Lower leg skin (tissue), 4 donors: Measurements from ENCODE around the gene TMEM222. TPM values are rescaled to one million over a fixed set of nuclear protein-coding genes. Genes with fewer than 3 reads are reported as not detected.
"Not testable (repeated sequence)": the region's sequence is repeated elsewhere in the genome, so short reads cannot be mapped to it uniquely, and the experiment has no call there.

Experiments used
- DNase-seq, 2 donors: peaks; one replicate each; pipeline ENCODE4 v3.0.0-alpha.2; 2019; ENCODE audit warnings: low spot score in 2 of 2
- H3K4me3 ChIP-seq: fragments of 200-600 bp; sonication (generic); 2 replicates; pipeline ENCODE4 v1.5.1; 2017; ENCODE audit warnings: mild to moderate bottlenecking, low read depth; ENCODE audit not compliant: poor library complexity, severe bottlenecking
- POLR2A ChIP-seq, 2 donors: fragments of 450-650 bp; IDR thresholded peaks; one replicate each; pipeline ENCODE4 v1.6.1; 2016 to 2017; ENCODE audit warnings: antibody characterized with exemption in 2 of 2, mild to moderate bottlenecking in 1 of 2, moderate library complexity in 1 of 2
- WGBS, 2 donors: methylation state at CpG; one replicate each; pipeline ENCODE4 v1.1.5; 2018; 5-methylcytosine and 5-hydroxymethylcytosine counted together
- intact Hi-C: fragments of 100-400 bp; cut with DNase I; formaldehyde crosslinking; loops from one replicate; pipeline ENCODE4 v1.15.0; 2023; ENCODE audit warnings: low total_unique reads
- total RNA-seq, 4 donors: library from RNA; depleted of rRNA; stranded (reverse); fragments of >200 nt; gene quantifications; one replicate each; pipeline ENCODE4 v1.1.0, GENCODE V29; 2016
- TF ChIP-seq, protein P1 (sequence below), 3 donors: fragments of 450-650 bp; IDR thresholded peaks; one replicate each; pipeline ENCODE4 v1.5.1; 2016; ENCODE audit warnings: antibody characterized with exemption in 3 of 3, mild to moderate bottlenecking in 3 of 3, moderate library complexity in 2 of 3

TMEM222 gene, protein sequence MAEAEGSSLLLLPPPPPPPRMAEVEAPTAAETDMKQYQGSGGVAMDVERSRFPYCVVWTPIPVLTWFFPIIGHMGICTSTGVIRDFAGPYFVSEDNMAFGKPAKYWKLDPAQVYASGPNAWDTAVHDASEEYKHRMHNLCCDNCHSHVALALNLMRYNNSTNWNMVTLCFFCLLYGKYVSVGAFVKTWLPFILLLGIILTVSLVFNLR
- 10 to 100 TPM; 24.3 to 35.2 (median 28.7) TPM for total RNA-seq

DNA sequence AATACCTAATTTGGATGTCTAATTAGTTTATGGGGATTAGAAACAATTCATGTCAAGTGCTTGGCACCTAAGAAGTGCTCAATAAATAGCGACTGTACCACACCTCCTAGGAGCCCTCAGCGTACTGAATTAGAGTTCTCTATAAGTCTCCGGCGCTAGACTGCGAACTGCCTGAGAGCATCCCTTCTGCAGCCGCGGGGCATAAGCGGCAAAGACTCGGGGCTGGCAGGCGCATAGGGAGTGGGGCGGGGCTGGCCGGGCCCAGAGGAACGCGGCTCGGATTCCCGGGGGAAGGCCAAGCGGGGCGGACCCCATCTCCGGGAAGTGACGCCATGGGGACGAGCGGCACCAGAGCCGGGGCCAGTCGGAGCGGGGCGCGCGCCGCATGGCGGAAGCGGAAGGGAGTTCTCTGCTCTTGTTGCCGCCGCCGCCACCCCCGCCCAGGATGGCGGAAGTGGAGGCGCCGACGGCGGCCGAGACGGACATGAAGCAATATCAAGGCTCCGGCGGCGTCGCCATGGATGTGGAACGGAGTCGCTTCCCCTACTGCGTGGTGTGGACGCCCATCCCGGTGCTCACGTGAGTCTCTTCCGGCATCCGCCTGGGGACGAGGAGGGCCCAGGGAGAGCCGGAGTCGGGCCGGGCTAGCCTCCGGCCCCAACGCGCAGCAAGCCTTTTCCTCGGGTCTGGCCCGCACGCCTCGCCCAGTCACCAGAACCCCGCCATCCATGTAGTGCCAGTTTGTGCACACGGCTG lies at the start of gene TMEM222:
TSS of gene TMEM222 (plus strand) at position 351 of the 756 bp plus-strand sequence. CDS start at position 386, 35 bp downstream.
- 1% methylated on average over 27 to 56 of the region's 67 CpGs for WGBS, 2 donors
- peak within 1 kb of the TSS; percentile 91 for H3K4me3 ChIP-seq
- intact Hi-C loops, result no loop called here

DNA sequence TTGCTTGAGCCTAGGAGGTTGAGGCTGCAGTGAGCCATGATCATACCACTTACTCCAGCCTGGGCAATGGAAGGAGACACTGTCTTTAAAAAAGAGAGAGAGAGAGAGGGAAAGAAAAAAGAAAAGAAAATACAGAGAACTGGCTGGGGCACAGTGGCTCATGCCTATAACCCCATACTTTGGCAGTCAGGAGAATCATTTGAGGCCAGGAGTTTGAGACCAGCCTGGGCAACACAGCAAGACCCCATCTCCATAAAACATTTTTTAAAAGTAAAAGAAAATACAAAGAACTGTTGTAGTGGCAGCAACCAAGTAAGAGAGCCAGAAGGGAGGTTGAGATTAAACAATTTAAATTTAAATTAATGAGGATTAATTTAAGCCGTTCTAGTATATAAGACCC lies 47.8 kb upstream of the TMEM222 start:
- DNase-seq, result no peak
- intact Hi-C loops, result no loop called here
- H3K4me3 ChIP-seq, result no peak overlapping the region
- WGBS, 2 donors, result 73 to 81% methylated on average over 1 of the region's 1 CpG
- TF ChIP-seq POLR2A (IDR thresholded peaks at IDR 0.05), result no peak
- TF ChIP-seq, protein P1, sequence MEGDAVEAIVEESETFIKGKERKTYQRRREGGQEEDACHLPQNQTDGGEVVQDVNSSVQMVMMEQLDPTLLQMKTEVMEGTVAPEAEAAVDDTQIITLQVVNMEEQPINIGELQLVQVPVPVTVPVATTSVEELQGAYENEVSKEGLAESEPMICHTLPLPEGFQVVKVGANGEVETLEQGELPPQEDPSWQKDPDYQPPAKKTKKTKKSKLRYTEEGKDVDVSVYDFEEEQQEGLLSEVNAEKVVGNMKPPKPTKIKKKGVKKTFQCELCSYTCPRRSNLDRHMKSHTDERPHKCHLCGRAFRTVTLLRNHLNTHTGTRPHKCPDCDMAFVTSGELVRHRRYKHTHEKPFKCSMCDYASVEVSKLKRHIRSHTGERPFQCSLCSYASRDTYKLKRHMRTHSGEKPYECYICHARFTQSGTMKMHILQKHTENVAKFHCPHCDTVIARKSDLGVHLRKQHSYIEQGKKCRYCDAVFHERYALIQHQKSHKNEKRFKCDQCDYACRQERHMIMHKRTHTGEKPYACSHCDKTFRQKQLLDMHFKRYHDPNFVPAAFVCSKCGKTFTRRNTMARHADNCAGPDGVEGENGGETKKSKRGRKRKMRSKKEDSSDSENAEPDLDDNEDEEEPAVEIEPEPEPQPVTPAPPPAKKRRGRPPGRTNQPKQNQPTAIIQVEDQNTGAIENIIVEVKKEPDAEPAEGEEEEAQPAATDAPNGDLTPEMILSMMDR (IDR thresholded peaks at IDR 0.05), result no peak

More for the DNA sequence above, at the start of gene TMEM222:
- DNase-seq, result peak; percentile 95 to 99
- TF ChIP-seq POLR2A (IDR thresholded peaks at IDR 0.05), result no peak
- TF ChIP-seq, protein P1 (IDR thresholded peaks at IDR 0.05), result peak in 1 of 3 donors; percentile 67

DNA sequence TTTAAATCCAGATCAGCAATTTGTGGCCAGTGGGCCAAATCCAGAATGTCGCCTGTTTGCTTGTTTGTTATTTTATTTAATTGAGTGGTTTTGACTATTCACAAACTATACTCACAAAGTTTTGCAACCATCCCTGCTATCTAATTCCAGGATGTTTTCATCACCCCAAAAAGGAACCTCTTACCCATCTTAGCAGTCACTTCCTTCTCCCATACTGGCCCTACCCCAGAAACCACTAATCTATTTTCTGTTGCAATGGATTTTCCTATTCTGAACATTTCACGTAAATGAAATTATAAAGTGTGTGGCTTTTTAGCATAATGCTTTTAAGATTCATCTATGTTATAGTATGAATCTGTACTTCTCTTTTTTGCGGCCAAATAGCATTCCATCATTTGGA lies 46.3 kb upstream of the TMEM222 start:
- no peak for TF ChIP-seq POLR2A (IDR thresholded peaks at IDR 0.05)
- TF ChIP-seq, protein P1 (IDR thresholded peaks at IDR 0.05), result no peak
- 60% methylated on average over 3 of the region's 3 CpGs for WGBS, 2 donors
- intact Hi-C loops, result no loop called here
- DNase-seq, result no peak
- H3K4me3 ChIP-seq, result no peak overlapping the region

DNA sequence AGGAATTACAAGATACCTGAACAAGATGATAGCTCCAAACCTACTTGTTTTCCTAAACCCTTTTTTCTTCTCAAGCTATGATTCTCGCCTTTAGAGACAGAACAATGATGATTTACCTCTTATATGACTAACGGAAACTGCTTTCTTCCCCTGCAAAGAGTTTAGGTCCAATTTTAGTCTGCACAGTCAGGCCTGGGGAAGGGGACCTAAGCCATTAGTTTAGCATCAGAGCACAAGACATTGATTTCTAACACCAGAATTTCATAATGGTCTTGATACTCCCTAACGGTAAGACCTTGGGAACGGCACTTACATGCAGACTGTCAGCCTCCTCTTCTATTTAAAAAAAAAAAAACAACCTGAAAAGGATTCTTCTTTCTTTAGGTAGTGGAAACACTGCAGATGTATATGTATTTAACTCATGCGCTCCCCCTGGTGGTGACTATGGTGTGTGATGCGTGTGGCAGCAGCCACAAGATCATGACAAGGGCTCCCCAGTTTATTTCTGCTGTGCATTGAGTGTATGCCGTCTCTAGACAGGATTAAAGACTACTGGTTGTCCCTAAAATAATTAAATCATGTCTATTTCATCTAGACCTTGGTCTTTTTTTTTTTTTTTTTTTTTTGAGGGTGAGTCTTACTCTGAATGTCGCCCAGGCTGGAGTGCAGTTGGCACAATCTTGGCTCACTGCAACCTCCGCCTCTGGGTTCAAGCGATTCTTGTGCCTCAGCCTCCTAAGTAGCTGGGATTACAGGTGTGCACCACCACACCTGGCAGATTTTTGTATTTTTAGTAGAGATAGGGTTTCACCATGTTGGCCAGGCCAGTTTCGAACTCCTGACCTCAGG lies 37.3 kb upstream of the TMEM222 start:
- intact Hi-C loops, result loop anchor here (5.0 kb wide), 2 partner anchors 87 to 182 kb away; no protein-coding TSS in a partner anchor
- no peak overlapping the region for H3K4me3 ChIP-seq
- TF ChIP-seq, protein P1 (IDR thresholded peaks at IDR 0.05), result peak in 1 of 3 donors; percentile 35
- TF ChIP-seq POLR2A (IDR thresholded peaks at IDR 0.05), result no peak
- peak; percentile 83 to 92 for DNase-seq
- WGBS, 2 donors, result 47% methylated on average over 11 of the region's 11 CpGs

DNA sequence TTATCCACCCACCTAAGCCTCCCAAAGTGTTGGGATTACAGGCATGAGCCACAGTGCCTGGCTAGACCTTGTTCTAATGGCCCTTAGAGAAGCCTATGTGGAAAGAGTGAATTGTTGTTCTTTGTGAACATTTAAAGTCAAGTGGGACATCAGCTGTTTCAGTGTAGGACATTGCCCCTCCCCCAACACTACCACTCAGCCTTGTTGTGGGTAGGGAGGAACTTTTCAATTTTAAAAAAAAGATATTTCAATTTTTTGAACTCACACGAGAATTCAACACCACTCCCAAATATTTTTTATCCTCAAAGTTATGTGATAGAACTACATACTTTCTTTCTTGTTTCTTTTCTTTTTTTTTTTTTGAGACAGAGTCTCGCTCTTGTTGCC lies 36.7 kb upstream of the TMEM222 start:
- TF ChIP-seq, protein P1 (IDR thresholded peaks at IDR 0.05), result no peak
- no peak for TF ChIP-seq POLR2A (IDR thresholded peaks at IDR 0.05)
- WGBS, 2 donors, result 71 to 73% methylated on average over 2 of the region's 2 CpGs
- DNase-seq, result peak in 1 of 2 donors; percentile 67
- intact Hi-C loops, result no loop called here
- no peak overlapping the region for H3K4me3 ChIP-seq

DNA sequence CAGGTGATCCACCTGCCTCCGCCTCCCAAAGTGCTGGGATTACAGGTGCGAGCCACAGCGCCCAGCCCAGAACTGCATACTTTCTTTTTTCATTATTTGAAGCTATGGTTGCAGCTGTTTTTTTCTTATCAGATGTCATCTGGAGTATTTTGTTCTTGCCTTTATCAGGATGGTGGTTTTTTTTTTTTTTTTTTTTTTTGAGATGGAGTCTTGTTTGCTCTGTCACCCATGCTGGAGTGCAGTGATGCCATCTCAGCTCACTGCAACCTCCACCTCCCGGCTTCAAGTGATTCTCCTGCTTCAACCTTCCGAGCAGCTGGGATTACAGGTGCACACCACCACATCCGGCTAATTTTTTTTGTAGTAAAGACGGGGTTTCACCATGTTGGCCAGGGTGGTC lies 36.1 kb upstream of the TMEM222 start:
- DNase-seq, result peak in 1 of 2 donors; percentile 3
- WGBS, 2 donors, result 90% methylated on average over 7 of the region's 7 CpGs
- H3K4me3 ChIP-seq, intact Hi-C loops: not testable (repeated sequence)

DNA sequence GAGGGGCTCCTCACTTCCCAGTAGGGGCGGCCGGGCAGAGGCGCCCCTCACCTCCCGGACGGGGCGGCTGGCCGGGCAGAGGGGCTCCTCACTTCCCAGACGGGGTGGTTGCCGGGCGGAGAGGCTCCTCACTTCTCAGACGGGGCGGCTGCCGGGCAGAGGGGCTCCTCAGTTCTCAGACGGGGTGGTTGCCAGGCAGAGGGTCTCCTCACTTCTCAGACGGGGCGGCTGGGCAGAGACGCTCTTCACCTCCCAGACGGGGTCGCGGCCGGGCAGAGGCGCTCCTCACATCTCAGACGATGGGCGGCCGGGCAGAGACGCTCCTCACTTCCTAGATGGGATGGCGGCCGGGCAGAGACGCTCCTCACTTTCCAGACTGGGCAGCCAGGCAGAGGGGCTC lies 32.8 kb upstream of the TMEM222 start:
- WGBS, 2 donors, result 94 to 97% methylated on average over 3 to 25 of the region's 29 CpGs
- H3K4me3 ChIP-seq, intact Hi-C loops: not testable (repeated sequence)
- peak in 1 of 2 donors; percentile 46 for DNase-seq
